Suppressor macrophage treated with lipopolysaccharide for 4 hours (primary cell): Measurements from ENCODE around the gene GRK5.

ENCODE experiments used
- DNase-seq: peaks from one replicate; pipeline ENCODE4 v3.0.0-alpha.2; 2020

The GRK5 gene

DNA sequence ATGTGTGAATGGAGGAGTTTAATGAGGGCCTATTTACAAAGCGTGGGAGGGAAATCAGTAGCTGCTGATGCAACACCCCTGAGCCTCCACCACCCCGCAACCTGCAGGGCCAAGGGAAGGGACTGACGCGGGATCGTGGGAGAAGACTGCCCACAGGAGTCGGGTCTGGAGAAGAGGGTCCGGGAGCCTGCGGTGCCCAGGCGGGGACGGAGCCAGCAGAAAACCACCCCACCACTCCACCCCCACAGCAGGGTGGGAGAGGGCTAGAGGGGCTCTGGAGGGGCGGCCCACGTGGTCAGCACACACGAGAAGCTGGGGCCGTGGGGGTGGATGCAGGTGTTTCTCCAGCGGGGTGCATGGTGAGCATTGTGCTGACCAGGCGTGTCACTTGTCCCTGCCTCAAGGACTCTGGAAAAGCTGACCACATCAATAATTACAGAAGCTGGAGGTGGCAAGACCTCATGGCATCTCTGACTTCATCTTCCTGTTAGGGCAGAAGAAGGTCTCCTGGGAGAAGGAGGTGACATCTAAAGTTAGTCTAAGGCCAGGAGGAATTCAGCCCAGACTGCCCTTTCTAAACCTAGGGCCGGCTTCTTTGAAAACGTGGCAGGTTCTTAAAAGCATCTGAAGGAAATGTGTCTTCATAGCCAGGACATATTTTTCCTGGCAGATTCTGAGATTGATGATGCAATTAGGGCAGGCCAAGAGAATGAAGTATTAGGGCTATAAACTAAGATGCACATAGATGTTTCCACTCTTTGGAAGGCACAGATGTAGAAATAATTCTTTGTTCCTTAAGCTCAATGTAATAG, 184.3 kb downstream of the GRK5 start:
- DNase-seq: no peak

DNA sequence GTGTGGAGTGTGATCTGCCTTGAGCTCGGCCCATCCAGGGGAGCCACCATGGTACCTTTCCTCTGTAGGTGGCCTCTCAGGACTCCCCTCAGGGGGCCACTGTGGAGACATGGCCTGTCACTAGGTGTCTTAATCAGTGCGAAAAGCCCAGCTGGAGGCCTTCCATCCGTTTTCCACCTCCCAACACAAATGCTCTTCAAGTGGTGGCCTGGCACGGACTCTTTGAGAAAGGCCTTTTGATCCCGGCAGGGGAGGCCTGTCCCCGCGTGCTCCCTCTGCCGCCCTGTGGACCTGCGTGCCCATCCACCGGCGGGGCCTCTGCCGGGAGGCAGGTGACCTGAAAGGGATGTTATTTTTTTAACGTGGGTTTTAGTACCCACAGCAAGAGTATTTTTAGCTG, 185.6 kb downstream of the GRK5 start:
- DNase-seq: no peak

DNA sequence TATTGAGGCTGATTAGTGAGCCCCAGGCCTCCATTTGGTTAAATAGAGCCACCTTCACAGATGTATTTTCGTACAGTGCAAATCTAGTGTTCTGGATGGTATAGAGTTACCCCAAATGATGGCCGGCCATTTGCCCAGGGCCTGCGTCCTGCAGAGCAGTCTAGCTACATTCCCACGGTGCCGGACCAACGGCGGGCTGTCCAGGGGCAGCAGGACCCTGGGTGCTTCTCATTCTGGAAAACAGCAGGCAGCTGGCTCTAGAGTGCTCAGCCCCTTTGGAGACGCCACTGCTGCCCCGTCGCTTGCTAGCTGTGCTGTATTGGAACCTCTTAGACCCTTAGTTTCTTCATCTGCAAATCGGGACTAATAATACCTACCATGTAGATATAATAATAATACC, 186.1 kb downstream of the GRK5 start:
- DNase-seq: no peak

DNA sequence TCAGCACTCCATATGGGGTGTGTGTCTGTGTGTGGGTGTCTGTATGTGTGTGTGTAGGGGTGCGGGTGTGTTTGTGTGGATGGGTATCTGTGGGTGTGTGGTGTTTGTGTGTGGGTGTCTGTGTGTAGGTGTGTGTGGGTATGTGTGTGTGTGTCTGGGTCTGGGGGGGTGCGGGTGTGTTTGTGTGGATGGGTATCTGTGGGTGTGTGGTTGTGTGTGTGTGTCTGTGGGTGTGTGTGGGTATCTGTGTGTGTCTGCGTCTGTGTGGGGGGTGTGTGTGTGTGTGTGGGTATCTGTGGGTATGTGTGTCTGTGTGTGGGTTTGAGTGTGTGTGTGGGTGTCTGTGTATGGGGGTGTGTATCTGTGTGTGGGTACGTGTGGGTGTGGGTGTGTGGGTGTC, 186.5 kb downstream of the GRK5 start:
- DNase-seq: no peak

DNA sequence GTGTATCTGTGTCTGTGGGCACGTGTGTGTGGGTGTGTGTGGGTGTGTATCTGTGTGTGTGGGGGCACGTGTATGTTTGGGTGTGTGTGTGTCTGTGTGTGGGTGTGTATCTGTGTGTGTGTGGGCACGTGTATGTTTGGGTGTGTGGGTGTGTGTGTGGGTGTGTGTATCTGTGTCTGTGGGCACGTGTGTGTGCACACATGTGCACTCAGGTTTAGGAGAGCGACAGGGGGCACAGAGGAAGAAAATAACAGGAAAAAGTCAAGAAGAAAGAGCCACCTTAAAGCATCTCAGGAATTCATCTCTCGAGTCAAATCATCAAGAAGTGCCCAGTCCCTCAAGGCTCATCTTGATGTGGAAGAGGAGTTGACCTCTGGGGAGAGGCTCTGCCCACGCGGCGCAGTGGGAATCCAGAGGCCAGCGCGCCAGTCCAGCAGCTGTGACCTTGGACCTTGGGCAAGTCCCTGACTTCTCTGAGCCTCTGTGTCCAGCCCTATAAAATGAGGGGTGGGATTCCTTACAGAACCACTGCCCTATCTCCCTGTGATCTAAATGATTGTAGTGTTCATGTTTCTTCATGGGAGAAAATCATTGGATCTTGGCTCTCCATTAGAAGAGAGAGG, 187.4 kb downstream of the GRK5 start:
- no peak for DNase-seq

DNA sequence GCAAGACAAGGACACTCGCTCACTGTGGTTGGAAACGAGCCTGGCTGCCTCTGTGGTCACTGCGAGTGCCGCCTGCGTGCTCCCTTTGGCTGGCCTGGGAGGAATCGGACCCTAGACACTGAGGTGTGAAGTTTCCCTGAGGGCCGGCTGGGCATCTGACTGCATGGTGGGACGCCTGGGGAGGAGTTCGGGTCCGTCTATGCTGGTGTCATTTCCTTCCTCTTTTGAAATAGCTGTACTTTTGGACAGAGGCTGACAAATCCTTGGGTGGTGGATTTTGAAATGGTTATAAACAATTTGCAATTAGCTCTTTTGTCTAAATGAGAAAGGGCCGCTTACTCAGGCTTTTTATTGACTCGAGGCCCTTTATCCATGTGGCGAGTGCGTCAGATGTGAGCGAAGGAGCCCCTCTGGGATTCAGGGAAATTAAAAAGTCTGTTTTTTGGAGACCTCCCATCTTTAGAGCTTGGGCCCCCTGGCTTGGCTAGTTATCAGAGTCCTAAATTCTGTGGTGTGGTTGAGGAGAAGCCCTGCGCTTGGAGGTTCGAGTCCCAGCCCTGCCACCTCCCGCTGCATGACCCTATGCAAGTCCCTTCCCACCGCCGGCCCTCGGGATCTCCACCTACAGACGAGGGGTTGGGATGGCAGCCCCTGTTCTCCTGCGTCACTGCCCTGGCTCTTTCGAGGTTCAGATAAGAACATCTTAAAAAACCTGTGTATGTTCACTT, 188.1 kb downstream of the GRK5 start:
- DNase-seq: peak; percentile 76

DNA sequence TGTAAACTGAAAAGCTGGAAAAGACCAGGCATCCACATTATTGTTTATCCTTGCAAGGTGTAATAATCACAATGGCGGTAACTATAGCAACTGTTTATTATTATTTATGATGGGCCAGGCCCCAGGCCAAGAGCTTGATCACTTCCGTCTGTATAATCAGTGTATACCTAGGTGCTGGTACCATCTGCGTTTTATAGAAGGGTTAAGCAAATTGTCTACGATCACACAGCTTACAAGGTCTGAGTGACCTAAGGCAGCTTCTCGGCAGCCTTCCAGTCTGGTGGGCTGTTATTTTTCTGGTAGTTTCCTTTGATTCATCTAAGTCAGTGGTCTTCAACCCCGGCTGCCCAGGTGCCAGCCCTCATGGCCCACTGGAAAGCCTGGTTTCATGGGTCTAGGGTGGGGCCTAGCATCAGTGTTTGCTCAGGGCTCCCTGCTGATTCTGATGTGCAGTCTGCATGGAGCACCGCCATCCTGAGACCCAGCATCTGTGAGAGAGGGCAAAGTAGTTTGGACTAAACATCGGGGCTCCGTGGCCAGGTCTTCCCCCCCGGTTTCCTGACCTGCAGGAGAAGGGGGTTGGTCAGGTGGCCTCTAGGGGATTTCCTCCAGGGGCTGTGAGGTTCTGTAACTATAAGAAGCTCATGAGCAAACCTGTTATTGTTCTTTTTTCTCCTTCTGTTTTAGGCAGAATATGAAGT, 188.8 kb downstream of the GRK5 start:
- no peak for DNase-seq

DNA sequence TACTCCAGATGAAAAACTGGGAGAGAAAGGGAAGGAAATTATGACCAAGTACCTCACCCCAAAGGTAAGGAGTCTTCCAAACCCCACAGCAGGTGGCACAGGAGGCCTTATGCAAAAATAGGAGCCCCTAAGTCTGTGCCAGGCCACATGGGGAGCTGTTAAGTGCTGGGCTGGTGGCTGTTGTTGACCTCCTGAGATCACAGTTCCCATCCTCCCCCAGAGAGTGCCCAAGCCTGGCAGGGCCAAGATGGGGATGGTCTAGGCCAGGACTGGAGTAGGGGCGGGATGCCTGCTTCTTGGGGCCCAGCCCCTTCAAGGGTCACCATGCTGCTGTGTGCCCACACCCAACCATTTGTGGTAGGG, 189.3 kb downstream of the GRK5 start:
- no peak for DNase-seq

DNA sequence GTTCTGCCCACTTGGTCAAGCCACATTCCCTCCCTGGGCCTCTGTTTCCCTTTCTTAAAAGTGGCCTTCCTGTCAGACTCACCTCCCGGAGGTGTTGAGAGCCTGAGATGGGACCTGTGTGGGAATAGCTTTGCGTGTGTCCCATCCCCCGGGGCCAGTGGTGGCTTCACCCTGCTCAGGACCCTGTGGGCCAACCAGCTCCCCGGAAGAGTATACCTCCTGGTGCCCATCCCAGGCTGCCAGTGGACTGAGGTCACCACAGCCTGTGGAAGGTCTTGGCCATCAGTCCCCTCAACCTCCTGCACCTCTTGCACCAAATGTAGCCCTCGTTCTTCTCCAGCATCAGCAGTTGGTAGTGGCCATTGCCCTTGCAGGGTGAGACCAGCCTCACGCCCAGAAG, 190.0 kb downstream of the GRK5 start:
- no peak for DNase-seq

DNA sequence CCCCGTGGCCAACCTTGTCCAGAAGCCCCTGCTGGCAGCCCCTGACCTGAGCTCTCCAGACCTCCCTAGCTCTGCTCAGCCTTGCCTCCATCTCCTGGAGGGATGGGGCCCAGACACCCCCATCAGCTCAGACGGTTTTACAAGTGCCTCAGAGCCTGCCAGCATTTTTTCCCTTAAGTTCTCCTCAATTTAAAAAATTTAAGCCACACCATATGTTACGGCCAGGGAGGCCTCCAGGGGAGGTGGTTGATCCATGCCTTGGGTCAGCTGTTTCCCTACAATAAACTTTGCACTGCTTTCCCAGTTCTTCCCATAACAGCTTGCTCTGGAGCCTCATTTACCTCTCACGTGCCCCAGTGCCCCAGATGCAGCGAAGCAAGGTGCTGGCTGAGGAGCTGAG, 191.6 kb downstream of the GRK5 start:
- DNase-seq: no peak

DNA sequence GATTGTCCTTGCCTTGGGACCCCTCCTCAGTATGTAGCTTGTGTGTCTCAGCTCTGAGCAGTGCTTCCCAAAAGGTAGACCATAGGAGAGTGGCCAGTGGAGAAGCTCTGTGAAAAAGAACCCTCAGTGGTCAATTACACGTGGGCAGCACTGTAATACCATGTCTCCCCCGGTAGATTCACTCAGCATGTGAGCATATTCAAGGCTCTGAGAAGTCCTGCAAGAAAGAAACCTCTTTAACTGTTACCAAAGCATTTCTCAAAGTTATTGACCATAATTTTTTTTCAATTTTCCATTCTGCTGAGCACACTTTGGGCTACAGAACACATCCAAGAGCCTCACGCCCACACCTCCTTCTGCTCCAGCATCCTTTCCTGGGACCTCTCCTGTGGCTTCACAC, 192.1 kb downstream of the GRK5 start:
- no peak for DNase-seq

DNA sequence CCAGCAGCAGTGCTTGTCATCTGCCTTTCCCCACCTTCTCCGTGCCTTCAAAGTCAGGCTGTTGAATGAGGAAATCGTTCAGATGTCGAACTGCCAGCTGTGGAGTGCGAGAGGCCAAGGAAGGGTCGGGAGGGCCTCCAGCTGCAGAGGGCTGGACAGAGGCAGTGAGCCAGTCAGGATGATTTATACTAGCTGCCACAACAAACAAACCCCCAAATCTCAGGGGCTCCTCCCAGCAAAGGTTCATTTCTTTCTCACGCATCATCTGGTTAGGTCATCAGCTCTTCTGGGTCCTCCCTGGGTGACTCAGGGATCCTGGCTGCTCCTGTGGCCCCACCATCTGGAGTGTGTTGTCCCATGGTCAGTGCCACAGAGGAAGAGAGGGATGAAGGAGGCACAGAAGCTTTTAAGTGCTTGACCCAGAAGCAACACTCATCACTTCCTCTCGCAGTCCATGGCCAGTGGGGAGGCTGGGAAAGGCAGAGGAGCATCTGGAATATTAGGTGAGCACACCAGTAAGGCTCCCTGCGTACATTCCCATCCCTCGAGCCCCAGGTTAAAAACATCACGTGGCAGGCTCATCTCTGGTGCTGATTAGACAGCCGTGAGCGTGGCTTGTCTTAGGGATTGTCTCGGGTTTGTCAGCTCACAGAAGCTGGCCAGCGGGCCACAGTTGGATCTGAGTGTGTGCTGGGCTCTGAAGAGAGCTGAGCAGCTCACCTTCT, 194.5 kb downstream of the GRK5 start:
- peak; percentile 39 for DNase-seq

DNA sequence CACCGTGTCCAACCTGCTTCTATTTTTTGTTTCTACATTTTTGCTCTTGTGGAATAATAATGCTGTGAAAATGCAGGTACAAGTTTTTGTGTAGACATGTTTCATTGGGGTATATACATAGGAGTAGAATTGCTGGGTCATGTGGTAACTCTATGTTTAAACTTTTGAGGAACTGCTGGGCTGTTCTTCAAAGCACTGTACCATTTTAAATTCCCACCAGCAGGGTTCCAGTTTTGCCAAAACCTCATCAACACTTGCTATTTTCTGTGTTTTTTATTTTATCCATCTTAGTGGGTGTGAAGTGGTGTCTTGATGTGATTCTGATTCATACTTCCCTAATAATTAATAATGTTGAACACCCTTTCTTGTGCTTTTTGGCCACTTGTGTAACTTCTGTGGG, 196.6 kb downstream of the GRK5 start:
- DNase-seq: peak; percentile 11

DNA sequence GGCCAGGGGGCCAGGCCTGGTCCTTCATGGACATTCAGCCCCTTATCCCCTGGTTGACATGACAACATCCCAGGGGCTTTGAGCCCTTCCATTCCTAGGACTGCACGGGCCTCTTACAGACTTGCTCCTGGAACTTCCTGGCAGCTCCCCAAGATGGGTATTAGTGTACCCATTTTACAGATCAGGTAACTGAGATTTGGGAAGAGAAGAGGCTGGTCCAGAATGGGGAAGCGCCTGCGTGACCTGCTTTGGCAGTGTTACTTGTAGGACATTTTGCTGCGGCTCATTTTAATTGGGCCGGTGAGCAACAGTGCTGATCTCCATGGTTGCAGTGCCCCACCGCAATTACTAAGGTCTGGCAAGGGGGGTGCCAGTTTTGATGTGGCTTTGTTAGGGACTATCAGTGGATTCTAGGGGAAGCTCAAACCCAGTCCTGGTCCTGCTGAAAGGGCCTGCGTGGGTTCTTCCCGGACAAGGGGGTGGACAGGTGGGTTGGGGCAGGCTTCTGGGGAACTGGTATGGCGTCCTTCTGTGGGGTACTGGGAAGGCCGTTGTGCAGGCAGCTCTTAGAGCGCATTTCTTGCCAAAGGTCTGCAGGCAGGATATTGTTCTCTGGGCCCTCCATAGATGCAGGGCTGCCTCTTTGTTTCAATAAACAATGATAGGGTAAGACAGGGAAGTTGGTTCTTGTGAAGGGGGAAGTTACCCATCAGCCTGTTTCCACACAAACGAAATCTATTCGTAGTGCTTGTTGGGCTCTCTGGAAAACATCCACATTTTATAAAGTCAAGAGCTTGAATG, 197.5 kb downstream of the GRK5 start:
- peak; percentile 53 for DNase-seq

DNA sequence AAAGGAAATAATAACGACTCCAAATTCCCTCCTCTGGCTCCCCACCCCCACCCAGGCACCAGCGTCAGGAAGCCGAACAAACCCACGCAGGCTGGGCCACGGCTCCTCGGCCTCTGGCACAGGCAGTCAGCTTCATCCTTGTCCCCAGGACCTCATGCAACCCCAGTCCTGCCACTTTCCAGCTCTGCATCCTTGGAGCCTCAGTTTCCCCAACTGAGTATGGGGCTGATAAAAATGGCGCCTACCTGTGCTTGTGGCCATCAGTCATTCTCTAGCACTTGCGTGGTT, 198.1 kb downstream of the GRK5 start:
- no peak for DNase-seq

DNA sequence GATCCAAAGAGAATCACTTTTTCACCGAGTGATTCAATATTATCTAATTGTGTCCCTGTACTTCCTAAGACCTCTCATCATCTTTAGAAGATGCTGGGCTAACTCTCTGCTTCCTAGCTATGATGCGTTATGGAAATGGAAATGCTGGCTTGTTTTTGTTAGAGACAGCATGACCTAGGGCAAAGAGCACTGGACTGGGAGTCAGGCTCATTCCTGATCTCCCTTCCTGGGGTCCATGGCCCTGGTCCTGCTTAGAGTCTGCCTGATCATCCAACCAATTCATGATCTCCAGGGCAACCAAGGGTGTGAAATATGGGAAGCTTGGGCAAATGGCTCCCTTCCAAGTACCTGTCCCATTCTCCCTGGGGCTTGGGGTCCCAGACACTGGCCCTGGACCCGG, 198.8 kb downstream of the GRK5 start:
- no peak for DNase-seq

DNA sequence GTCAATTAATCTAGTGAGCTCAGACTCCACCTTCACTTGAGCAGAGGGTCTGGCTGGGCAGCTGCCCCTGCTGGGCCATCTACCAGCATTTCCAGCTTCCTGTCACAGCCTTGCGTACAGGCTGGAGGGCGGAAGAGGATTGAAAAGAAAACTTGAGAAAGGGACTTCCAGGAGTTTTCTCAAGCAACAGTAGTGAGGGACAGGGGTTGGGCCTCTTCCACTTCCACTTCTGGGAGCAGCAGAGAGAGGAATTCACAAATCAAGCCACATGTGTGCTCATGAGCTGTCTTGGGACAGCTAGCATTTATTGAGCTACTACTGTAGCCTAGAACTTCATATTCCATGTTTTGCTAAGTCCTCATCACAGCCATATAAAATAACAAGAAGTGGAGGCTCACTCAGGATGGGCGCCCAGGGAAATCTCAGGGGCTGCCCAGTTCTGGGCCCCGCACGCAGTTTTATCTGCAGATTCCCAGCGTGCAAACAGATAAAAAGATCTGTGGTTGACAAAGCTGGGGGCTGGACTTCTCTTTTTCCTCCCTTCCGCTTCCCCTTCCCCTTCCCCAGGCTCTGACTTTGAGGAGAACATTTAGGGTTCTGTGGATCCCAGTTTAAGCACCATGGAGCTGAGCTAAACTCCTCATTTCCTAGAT, 199.4 kb downstream of the GRK5 start:
- DNase-seq: peak; percentile 65

DNA sequence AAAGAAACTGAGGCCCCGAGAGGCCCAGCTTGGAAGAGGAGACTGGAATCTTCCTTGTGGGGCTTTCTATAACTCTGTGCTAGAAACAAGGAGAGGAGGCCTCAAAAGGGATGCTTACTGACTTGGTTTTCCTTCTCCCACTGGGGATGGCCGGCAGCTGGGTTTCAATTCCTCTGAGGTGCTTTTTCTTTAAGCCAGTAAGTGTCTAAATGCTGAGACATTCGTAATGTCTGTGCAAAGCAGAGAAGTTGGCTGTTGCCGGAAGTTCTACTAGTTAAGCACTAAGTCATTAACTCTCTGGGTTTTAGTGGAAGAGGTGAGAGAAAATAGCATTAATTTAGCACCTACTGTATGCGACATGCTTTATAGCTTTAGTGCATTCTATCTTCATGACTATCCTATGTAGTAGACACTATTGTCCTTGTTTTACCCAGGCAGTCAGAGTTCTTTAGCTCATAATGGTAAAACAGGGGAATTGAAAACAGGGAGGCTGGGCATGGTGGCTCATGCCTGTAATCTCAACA, 199.9 kb downstream of the GRK5 start:
- peak; percentile 70 for DNase-seq

DNA sequence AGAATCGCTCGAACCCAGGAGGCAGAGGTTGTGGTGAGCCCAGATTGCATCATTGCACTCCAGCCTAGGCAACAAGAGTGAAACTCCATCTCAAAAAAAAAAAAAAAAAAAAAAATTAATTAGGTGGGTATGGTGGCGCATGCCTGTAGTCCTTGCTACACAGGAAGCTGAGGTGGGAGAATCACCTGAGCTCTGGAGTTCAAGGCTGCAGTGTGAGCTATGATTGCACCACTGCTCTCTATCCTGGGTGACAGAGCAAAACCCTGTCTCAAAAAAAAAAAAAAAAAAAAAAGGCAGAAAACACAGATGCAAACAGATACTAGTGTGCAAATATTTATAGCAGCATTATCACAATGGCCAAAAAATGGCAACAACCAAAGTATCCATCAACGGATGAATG, 200.7 kb downstream of the GRK5 start:
- DNase-seq: no peak

DNA sequence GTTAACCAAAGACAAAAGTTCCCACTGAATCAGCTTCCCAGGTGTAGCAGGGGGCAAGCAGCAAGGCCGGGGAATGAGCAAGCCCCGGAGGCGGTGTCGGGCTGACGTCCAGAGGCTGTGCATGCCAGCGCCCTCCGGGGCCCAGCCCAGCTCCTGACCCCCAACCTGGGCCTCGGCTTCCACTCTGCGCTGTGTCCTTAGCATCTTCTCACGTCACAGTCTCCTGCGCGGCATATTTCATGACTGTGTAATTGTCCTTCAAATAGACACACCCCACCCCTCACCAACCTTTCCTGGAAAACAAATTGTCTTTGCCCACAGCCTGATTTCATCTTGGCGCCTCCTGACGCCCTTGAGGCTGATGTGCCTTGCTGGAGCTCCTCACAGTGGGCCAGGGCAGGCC, 201.6 kb downstream of the GRK5 start:
- DNase-seq: no peak

DNA sequence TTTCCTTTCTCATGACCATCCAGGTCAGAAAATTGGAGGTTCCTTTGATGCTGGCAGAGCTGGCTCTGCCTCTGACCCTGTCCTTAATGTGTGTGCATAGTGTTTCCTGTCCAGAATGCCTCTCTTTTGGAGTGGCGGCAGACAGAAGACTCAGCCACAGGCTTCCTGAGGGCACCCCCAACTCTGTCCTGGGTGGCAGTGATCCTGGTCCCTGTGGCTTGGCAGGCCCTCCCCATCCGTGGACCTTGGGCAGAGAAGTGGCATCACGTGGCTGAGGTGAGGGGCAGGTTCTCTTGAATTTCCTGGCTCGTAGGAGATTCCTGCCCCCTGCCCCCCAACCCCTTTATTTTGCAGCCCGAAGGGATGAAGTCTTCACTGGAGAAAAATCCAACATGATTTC, 202.0 kb downstream of the GRK5 start:
- no peak for DNase-seq
